GM23248 (cell line): ENCODE data around the gene SAP30BP.

ENCODE experiments used
- EZH2 ChIP-seq: fragments of 200-600 bp; sonication (generic); IDR thresholded peaks from 2 replicates; pipeline ENCODE4 v1.6.1; 2018; ENCODE audit warnings: antibody characterized with exemption, mild to moderate bottlenecking; ENCODE audit not compliant: insufficient read depth, poor library complexity, severe bottlenecking
- EZH2phosphoT487 ChIP-seq: fragments of 200-600 bp; sonication (generic); IDR thresholded peaks from 2 replicates; pipeline ENCODE4 v1.6.1; 2018; ENCODE audit warnings: antibody characterized with exemption, moderate library complexity, mild to moderate bottlenecking, low read depth; ENCODE audit not compliant: insufficient read depth

DNA sequence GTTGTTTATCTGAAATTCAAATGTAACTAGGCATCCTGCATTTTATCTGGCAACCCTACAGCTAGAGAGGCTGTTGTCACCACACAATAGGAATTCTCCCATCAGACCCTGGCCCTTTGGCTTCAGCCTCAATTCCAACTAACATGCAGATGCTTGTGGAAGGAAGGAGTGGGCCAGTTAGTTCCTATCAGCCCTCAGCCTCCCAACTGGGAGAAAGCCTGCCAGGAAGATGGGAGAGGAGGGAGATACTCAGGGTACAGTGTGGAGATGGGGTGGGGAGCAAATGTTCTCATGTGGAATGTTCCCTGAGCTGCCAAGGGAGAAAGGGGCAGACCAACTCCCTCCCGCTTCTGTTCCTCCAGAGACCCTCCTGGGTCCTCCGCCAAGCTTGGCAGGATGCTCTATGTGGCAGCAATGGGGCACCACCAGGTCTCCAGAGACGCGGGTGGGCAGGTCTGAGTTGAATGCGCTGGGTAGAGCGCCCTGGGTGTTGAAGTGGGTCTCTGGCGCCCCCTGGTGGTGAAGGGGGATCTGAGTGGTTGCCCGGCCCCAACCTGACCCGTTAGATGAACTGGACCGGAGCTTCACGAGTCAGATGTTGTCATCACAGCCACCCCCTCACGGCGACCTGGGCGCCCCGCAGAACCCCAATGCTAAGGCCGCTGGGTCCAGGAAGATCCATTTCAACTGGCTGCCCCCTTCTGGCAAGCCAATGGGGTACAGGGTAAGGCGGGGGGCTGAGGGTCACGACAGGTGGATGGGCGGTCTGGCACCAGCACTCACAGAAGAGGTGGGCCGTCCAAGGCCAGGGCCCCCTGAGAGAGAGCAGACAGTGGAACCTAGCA is 82.6 kb downstream of the SAP30BP start:
- TF ChIP-seq EZH2, result no peak
- no peak for TF ChIP-seq EZH2phosphoT487
